Measurements from ENCODE around the gene METTL2A. TPM values are rescaled to one million over a fixed set of nuclear protein-coding genes. Genes with fewer than 3 reads are reported as not detected.
A peak's percentile ranks its signal among the peaks of the same experiment; 100 is the strongest.
"Not testable (repeated sequence)": the region's sequence is repeated elsewhere in the genome, so short reads cannot be mapped to it uniquely, and the experiment has no call there.

Gene METTL2A
- total RNA-seq, 1 experiment from 2014 or later: 43.7 TPM

DNA sequence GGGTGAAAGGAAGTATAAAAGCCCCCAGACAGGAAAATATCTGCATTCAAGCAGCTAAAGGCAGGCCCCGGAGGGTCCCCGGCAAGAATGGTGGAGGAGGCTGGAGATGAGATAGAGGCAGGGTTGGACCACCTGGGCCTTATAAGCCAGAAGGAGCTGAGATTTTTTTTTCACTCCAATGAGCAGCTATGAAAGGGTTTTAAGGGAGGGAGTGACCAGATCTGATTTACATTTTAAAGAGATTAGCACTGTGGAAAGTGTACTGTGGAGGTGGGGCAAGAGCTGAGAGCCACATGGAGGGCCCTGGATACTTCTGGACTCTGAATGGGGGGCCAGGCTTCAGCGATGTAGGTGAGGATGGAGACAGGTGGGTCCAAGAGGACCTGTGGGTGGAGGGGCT lies 40.7 kb downstream of the METTL2A start:
- in situ Hi-C loops (cut with HindIII; ENCODE audit: low pct_unique_long_range_greater_than_20kb, low sequenced_read_pairs); DNase-seq (ENCODE audit: low read depth, low spot score): not testable (repeated sequence)

DNA sequence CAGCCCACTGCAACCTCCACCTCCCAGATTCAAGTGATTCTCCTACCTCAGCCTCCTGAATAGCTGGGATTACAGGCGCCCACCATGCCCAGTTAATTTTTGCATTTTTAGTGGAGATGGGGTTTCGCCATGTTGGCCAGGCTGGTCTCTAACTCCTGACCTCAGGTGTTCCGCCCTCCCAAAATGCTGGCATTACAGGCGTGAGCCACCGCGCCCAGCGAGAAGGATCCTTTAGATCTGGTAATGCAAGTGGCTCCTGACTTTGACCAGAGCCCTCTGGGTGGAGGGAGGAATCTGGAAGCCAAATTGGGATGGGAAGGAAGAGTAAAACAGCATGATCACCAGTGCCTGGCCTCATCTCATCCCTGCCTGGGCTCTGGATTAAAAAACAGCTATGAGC lies 41.6 kb downstream of the METTL2A start:
- in situ Hi-C loops (cut with HindIII; ENCODE audit: low pct_unique_long_range_greater_than_20kb, low sequenced_read_pairs); DNase-seq (ENCODE audit: low read depth, low spot score): not testable (repeated sequence)

DNA sequence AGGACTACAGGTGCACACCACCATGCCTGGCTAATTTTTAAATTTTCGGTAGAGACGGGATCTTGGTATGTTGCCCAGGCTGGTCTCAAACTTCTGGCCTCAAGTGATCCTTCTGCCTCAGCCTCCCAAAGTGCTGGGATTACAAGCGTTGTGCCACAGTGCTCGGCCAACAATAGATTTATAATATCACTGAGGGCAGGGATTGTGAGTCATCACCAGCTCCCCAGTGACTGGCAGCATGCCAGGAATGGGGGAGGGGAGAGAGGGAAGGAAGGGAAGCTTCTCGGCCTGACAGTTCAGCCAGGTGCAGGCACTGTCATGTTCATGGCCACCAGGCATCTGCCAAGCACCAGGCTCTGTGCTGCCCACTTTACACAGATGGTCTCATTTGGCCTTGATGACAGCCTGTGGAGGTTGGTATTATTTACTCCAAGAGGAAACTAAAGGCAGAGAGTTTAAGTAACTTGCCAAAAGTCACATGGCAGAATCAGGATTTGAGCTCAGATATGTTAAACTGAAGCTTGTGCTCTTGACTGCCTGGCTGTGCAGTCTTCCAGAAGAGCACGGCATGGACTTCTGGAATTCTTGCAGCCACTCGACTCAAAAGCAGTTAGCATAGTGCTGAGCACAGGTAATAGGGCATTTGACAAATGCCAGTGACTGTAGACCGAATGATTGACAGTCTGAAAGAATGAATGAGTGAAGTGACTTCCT lies 47.1 kb downstream of the METTL2A start:
- in situ Hi-C loops (cut with HindIII; ENCODE audit: low pct_unique_long_range_greater_than_20kb, low sequenced_read_pairs): not testable (repeated sequence)
- peak; percentile 84 for DNase-seq (ENCODE audit: low read depth, low spot score)

GRCh38 chr17:62471380-62471880 lies 47.7 kb downstream of the METTL2A start:
- DNase-seq (ENCODE audit: low read depth, low spot score); in situ Hi-C loops (cut with HindIII; ENCODE audit: low pct_unique_long_range_greater_than_20kb, low sequenced_read_pairs): not testable (repeated sequence)

DNA sequence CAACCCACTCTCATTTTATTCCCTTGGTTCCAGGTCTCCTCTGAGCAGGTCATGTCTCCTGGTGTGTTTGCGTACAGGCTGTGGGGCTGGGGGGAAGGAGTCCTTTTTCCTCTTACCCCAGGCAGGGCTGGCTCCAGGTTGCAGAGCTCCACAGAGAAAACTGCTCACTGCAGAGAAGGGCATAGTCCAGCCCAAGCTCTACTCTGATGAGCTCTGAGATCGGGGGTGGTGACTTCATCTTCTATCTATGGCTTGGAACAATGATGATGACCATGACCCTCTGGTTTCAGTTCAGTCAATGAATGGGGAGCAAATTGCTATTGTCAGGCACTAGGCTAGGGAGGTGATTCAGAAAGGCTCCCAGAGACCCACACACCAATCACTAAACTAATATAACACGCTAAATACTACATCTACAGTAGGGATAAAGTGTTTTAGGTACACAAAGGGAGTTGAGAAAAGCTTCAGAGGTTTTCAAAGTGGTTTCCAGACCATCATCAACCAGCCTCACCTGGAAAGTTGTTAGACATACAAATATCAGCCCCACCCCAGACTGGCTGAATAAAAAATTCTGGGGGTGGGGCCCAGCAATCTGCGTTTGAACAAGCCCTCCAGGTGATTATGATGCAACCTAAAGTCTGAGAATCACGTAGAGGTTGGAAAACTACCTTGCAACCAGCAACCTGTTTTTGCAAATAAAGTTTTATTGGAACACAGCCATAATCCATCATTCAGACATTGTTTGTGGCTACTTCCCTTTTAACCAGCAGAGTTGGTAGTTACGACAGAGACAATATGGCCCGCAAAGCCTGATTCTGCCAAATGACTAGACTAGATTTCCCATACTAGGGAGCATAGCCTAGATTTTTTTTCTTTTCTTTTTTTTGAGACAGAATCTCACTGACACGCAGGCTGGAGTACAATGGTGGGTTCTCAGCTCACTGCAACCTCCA lies 49.6 kb downstream of the METTL2A start:
- in situ Hi-C loops (cut with HindIII; ENCODE audit: low pct_unique_long_range_greater_than_20kb, low sequenced_read_pairs); DNase-seq (ENCODE audit: low read depth, low spot score): not testable (repeated sequence)

GRCh38 chr17:62477111-62477510 lies 53.4 kb downstream of the METTL2A start:
- in situ Hi-C loops (cut with HindIII; ENCODE audit: low pct_unique_long_range_greater_than_20kb, low sequenced_read_pairs); DNase-seq (ENCODE audit: low read depth, low spot score): not testable (repeated sequence)

GRCh38 chr17:62477718-62478408 lies 54.2 kb downstream of the METTL2A start:
- DNase-seq (ENCODE audit: low read depth, low spot score); in situ Hi-C loops (cut with HindIII; ENCODE audit: low pct_unique_long_range_greater_than_20kb, low sequenced_read_pairs): not testable (repeated sequence)

GRCh38 chr17:62478424-62478879 lies 54.8 kb downstream of the METTL2A start, which contains the start of gene TLK2:
Gene TLK2 (plus strand): TSS chr17:62478825. CDS start chr17:62481126, 2,301 bp downstream.
- peak; percentile 81 for DNase-seq (ENCODE audit: low read depth, low spot score)
- in situ Hi-C loops (cut with HindIII; ENCODE audit: low pct_unique_long_range_greater_than_20kb, low sequenced_read_pairs): no loop called here

- DNase-seq (ENCODE audit: low read depth, low spot score): peak; percentile 15
- in situ Hi-C loops (cut with HindIII; ENCODE audit: low pct_unique_long_range_greater_than_20kb, low sequenced_read_pairs): not testable (repeated sequence)
These were observed 55.4 kb downstream of the METTL2A start for GRCh38 chr17:62478880-62479638.

- in situ Hi-C loops (cut with HindIII; ENCODE audit: low pct_unique_long_range_greater_than_20kb, low sequenced_read_pairs): not testable (repeated sequence)
- DNase-seq (ENCODE audit: low read depth, low spot score): peak; percentile 45
These were observed 56.1 kb downstream of the METTL2A start for GRCh38 chr17:62479639-62480258.

GRCh38 chr17:62482553-62482952 lies 58.9 kb downstream of the METTL2A start:
- in situ Hi-C loops (cut with HindIII; ENCODE audit: low pct_unique_long_range_greater_than_20kb, low sequenced_read_pairs); DNase-seq (ENCODE audit: low read depth, low spot score): not testable (repeated sequence)

DNA sequence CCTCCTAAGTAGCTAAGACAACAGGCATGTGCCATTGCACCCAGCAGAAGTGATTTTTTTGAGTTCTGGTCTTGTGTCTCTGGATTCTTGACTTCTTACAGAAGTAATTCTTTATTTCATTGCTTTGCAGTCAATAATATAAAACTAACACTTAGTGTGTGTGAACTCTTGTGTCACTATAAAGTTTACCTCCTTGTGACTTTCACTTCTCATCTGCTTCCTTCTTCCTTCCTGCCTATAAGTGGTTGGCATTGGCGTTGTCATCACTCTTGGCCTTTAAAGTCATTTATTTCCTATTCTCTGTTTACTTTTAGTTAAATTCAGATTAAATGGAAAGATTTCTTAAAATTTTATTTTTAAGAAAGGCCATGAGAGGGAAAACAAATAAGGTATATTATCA lies 67.3 kb downstream of the METTL2A start:
- DNase-seq (ENCODE audit: low read depth, low spot score); in situ Hi-C loops (cut with HindIII; ENCODE audit: low pct_unique_long_range_greater_than_20kb, low sequenced_read_pairs): not testable (repeated sequence)

GRCh38 chr17:62493049-62493655 lies 69.5 kb downstream of the METTL2A start:
- in situ Hi-C loops (cut with HindIII; ENCODE audit: low pct_unique_long_range_greater_than_20kb, low sequenced_read_pairs): not testable (repeated sequence)
- peak; percentile 57 for DNase-seq (ENCODE audit: low read depth, low spot score)

GRCh38 chr17:62494073-62494472 lies 70.4 kb downstream of the METTL2A start:
- DNase-seq (ENCODE audit: low read depth, low spot score); in situ Hi-C loops (cut with HindIII; ENCODE audit: low pct_unique_long_range_greater_than_20kb, low sequenced_read_pairs): not testable (repeated sequence)

- peak; percentile 20 for DNase-seq (ENCODE audit: low read depth, low spot score)
- in situ Hi-C loops (cut with HindIII; ENCODE audit: low pct_unique_long_range_greater_than_20kb, low sequenced_read_pairs): not testable (repeated sequence)
These were observed 72.6 kb downstream of the METTL2A start for GRCh38 chr17:62496344-62496743.

DNA sequence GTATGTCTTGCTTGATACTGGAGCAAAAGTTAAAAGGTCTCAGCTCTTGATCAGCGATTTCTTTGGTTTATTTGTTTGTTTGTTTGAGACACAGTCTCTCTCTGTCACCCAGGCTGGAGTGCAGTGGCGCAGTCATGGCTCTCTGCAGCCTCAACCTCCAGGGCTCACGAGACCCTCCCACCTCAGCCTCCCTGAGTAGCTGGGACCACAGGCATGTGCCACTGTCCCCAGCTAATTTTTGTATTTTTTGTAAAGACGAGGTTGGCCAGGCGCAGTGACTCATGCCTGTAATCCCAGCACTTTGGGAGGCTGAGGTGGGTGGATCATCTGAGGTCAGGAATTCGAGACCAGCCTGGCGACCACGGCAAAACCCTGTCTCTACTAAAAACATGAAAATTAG lies 75.1 kb downstream of the METTL2A start:
- in situ Hi-C loops (cut with HindIII; ENCODE audit: low pct_unique_long_range_greater_than_20kb, low sequenced_read_pairs); DNase-seq (ENCODE audit: low read depth, low spot score): not testable (repeated sequence)
